Measurements from ENCODE around the gene COPB1.

The COPB1 gene

GRCh38 chr11:14425621-14426020 is 74.0 kb downstream of the COPB1 start:
- DNase-seq, result no peak

- DNase-seq, result peak in 1 of 2 donors; percentile 39
Observed at GRCh38 chr11:14424096-14424495, 75.5 kb downstream of the COPB1 start.

GRCh38 chr11:14423633-14424032 is 76.0 kb downstream of the COPB1 start:
- DNase-seq, result peak in 1 of 2 donors; percentile 4

GRCh38 chr11:14422814-14423182 is 76.8 kb downstream of the COPB1 start:
- DNase-seq, result no peak

- no peak for DNase-seq
Observed at GRCh38 chr11:14422052-14422813, 77.4 kb downstream of the COPB1 start.

GRCh38 chr11:14420223-14420622 is 79.4 kb downstream of the COPB1 start:
- no peak for DNase-seq

- no peak for DNase-seq
Observed at GRCh38 chr11:14418801-14419417, 80.7 kb downstream of the COPB1 start.

- DNase-seq, result no peak
Observed at GRCh38 chr11:14417617-14418374, 81.8 kb downstream of the COPB1 start.

- DNase-seq, result no peak
Observed at GRCh38 chr11:14417186-14417585, 82.4 kb downstream of the COPB1 start.

GRCh38 chr11:14414470-14415461 is 84.8 kb downstream of the COPB1 start:
- DNase-seq, result peak in 1 of 2 donors; percentile 24

GRCh38 chr11:14413307-14414069 is 86.1 kb downstream of the COPB1 start:
- DNase-seq, result peak; percentile 72 to 93

- no peak for DNase-seq
Observed at GRCh38 chr11:14411818-14412217, 87.8 kb downstream of the COPB1 start.

- no peak for DNase-seq
Observed at GRCh38 chr11:14409891-14410290, 89.7 kb downstream of the COPB1 start.

GRCh38 chr11:14408612-14409011 is 91.0 kb downstream of the COPB1 start:
- DNase-seq, result no peak

All from inflammatory macrophage treated with lipopolysaccharide for 1 hour (primary cell).